Measurements from ENCODE around the gene CA10.

GRCh38 chr17:51759260-51759659 lies 399.3 kb downstream of the CA10 start:
- TF ChIP-seq POLR2AphosphoS5 (IDR thresholded peaks at IDR 0.05) (no peak), POLR2A (IDR thresholded peaks at IDR 0.05) (no peak), EP300 (IDR thresholded peaks at IDR 0.05) (no peak)
- TF ChIP-seq, protein P1, sequence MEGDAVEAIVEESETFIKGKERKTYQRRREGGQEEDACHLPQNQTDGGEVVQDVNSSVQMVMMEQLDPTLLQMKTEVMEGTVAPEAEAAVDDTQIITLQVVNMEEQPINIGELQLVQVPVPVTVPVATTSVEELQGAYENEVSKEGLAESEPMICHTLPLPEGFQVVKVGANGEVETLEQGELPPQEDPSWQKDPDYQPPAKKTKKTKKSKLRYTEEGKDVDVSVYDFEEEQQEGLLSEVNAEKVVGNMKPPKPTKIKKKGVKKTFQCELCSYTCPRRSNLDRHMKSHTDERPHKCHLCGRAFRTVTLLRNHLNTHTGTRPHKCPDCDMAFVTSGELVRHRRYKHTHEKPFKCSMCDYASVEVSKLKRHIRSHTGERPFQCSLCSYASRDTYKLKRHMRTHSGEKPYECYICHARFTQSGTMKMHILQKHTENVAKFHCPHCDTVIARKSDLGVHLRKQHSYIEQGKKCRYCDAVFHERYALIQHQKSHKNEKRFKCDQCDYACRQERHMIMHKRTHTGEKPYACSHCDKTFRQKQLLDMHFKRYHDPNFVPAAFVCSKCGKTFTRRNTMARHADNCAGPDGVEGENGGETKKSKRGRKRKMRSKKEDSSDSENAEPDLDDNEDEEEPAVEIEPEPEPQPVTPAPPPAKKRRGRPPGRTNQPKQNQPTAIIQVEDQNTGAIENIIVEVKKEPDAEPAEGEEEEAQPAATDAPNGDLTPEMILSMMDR (IDR thresholded peaks at IDR 0.05): no peak

Measured in sigmoid colon (tissue), 4 donors.